Vagina (tissue), 2 donors: ENCODE measurements around the gene RPIA. TPM values are rescaled to one million over a fixed set of nuclear protein-coding genes. Genes with fewer than 3 reads are reported as not detected.
"Not testable (repeated sequence)": the region's sequence is repeated elsewhere in the genome, so short reads cannot be mapped to it uniquely, and the experiment has no call there.

Source experiments
- DNase-seq, 2 donors: peaks; one replicate each; pipeline ENCODE4 v3.0.0-alpha.2; 2017; ENCODE audit errors: extremely low spot score in 2 of 2
- H3K27ac ChIP-seq: fragments of 200-600 bp; sonication (generic); one replicate; pipeline ENCODE4 v1.5.1; 2019
- H3K27me3 ChIP-seq: fragments of 200-600 bp; sonication (generic); one replicate; pipeline ENCODE4 v1.5.1; 2019
- H3K36me3 ChIP-seq, 2 donors: fragments of 200-600 bp; sonication (generic); one replicate each; pipeline ENCODE4 v1.5.1; 2017 to 2019
- H3K4me1 ChIP-seq: fragments of 200-600 bp; sonication (generic); one replicate; pipeline ENCODE4 v1.5.1; 2019
- H3K4me3 ChIP-seq, 2 donors: fragments of 200-600 bp; sonication (generic); 1 replicate in 1 of 2; 2 replicates in 1 of 2; pipeline ENCODE4 v1.5.1; 2016 to 2019
- H3K9me3 ChIP-seq: fragments of 200-600 bp; sonication (generic); one replicate; pipeline ENCODE4 v1.5.1; 2019
- CTCF ChIP-seq, 3 experiments: fragments of 450-650 bp in 2 of 3; fragments of 200-600 bp in 1 of 3; sonication (generic) in 1 of 3; IDR thresholded peaks; one replicate each; pipeline ENCODE4 v1.5.1; 2017 to 2019; ENCODE audit warnings: antibody characterized with exemption in 3 of 3, mild to moderate bottlenecking in 2 of 3, moderate library complexity in 2 of 3
- POLR2A ChIP-seq, 2 donors: fragments of 450-650 bp; IDR thresholded peaks; one replicate each; pipeline ENCODE4 v1.6.1; 2017; ENCODE audit warnings: antibody characterized with exemption in 2 of 2, mild to moderate bottlenecking in 2 of 2, moderate library complexity in 2 of 2
- POLR2AphosphoS5 ChIP-seq, 2 donors: sonication (generic); formaldehyde crosslinking; IDR thresholded peaks; one replicate each; pipeline ENCODE4 v1.9.0; 2017; ENCODE audit warnings: antibody characterized with exemption in 2 of 2, mild to moderate bottlenecking in 2 of 2, low read depth in 1 of 2; ENCODE audit not compliant: insufficient read depth in 1 of 2
- intact Hi-C: fragments of 100-400 bp; cut with DNase I; formaldehyde crosslinking; loops from one replicate; pipeline ENCODE4 v1.15.1; 2023
- total RNA-seq: library from RNA; depleted of rRNA; stranded (reverse); fragments of >200 nt; gene quantifications from one replicate; pipeline ENCODE4 v1.2.3, GENCODE V29; 2016

RPIA gene
- total RNA-seq, 1 donor from 2014 or later = 10.8 TPM

- Histone ChIP-seq H3K4me3 (no peak overlapping the region), H3K27ac (no peak overlapping the region), H3K36me3 (peaks cover 0 to 14% of the 10 kb centered on the region in 2 donors), H3K9me3 (peaks cover 5% of the 10 kb centered on the region), H3K27me3 (no peaks in the 10 kb centered on the region), H3K4me1 (no peaks in the 10 kb centered on the region)
- no peak for DNase-seq
- intact Hi-C loops = no loop called here
- TF ChIP-seq CTCF (IDR thresholded peaks at IDR 0.05) (no peak), POLR2A (IDR thresholded peaks at IDR 0.05) (no peak), POLR2AphosphoS5 (IDR thresholded peaks at IDR 0.05; ENCODE audit: insufficient read depth in 1 of 2, low read depth in 1 of 2) (no peak)
Observed at GRCh38 chr2:88755836-88756235, 64.4 kb downstream of the RPIA start.

- intact Hi-C loops = no loop called here
- H3K36me3 ChIP-seq = peaks cover 0 to 4% of the 10 kb centered on the region in 2 donors
Observed at GRCh38 chr2:88757025-88757424, 65.6 kb downstream of the RPIA start.

DNA sequence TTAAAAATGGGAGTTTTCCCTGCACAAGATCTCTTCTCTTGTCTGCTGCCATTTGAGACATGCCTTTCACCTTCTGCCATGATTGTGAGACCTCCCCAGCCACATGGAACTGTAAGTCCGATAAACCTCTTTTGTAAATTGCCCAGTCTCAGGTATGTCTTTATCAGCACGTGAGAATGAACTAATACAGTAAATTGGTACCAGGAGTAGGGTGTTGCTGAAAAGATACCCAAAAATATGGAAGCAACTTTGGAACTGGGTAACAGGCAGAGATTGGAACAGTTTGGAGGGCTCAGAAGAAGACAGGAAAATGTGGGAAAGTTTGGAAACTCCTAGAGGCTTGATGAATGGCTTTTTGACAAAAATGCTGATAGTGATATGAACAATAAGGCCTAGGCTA, 67.2 kb downstream of the RPIA start:
- H3K4me1 ChIP-seq, H3K9me3 ChIP-seq, H3K4me3 ChIP-seq, DNase-seq, H3K27me3 ChIP-seq, intact Hi-C loops, H3K36me3 ChIP-seq, H3K27ac ChIP-seq: not testable (repeated sequence)

More at GRCh38 chr2:88757025-88757424, 65.6 kb downstream of the RPIA start:
- no peaks in the 10 kb centered on the region for H3K4me1 ChIP-seq
- H3K9me3 ChIP-seq = peaks cover 5% of the 10 kb centered on the region
- TF ChIP-seq CTCF (IDR thresholded peaks at IDR 0.05) (no peak), POLR2AphosphoS5 (IDR thresholded peaks at IDR 0.05; ENCODE audit: insufficient read depth in 1 of 2, low read depth in 1 of 2) (no peak), POLR2A (IDR thresholded peaks at IDR 0.05) (no peak)
- no peak for DNase-seq
- no peak overlapping the region for H3K4me3 ChIP-seq
- no peaks in the 10 kb centered on the region for H3K27me3 ChIP-seq
- no peak overlapping the region for H3K27ac ChIP-seq

DNA sequence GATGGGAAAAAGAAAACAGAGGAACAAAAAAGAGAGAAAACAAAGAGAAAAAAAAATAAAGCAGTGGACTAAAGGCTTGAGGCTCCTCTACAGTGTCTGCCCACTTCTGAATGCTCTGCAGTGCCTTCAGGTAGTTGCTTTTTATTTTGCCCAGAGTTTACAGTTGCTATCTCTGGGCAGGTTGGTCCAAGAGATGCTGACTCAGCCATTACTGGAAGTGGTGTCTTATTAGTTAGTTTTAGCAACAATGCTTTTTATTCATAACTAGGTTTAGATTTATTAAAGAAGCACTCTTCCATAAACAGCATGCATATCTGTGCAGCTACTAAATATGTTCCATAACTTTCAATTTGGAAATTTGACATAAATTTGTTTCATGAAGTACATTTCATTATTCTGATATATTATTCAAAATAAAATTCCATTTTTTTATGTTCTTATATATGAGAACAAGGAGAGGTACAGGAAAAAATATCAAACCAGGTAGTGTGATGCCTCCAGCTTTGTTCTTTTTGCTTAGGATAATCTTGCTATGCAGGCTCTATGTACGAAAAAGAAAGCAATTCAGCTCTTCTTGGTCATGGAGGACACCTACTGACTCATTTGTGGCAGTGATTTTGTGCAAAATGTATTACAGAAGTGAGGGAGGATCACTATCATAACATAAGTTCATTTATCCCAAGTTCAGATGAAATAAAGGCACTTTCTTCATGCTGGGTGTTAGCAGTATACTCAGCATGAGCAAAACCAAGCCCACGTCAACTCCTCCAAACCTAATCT, 69.5 kb downstream of the RPIA start:
- TF ChIP-seq POLR2AphosphoS5 (IDR thresholded peaks at IDR 0.05; ENCODE audit: insufficient read depth in 1 of 2, low read depth in 1 of 2) (no peak), CTCF (IDR thresholded peaks at IDR 0.05) (no peak), POLR2A (IDR thresholded peaks at IDR 0.05) (no peak)
- peaks cover 5% of the 10 kb centered on the region for H3K9me3 ChIP-seq
- DNase-seq = no peak
- H3K27ac ChIP-seq = no peak overlapping the region
- H3K27me3 ChIP-seq = no peaks in the 10 kb centered on the region
- intact Hi-C loops = no loop called here
- no peaks in the 10 kb centered on the region for H3K36me3 ChIP-seq
- peaks cover 10% of the 10 kb centered on the region for H3K4me1 ChIP-seq
- H3K4me3 ChIP-seq = no peak overlapping the region

- H3K9me3 ChIP-seq = peaks cover 4% of the 10 kb centered on the region
- no peak for DNase-seq
- H3K36me3 ChIP-seq = no peaks in the 10 kb centered on the region
- H3K4me1 ChIP-seq = peaks cover 10% of the 10 kb centered on the region
- TF ChIP-seq POLR2AphosphoS5 (IDR thresholded peaks at IDR 0.05; ENCODE audit: insufficient read depth in 1 of 2, low read depth in 1 of 2) (no peak), POLR2A (IDR thresholded peaks at IDR 0.05) (no peak), CTCF (IDR thresholded peaks at IDR 0.05) (no peak)
- no peak overlapping the region for H3K27ac ChIP-seq
- intact Hi-C loops = no loop called here
- no peak overlapping the region for H3K4me3 ChIP-seq
- no peaks in the 10 kb centered on the region for H3K27me3 ChIP-seq
Observed at GRCh38 chr2:88764141-88764849, 72.8 kb downstream of the RPIA start.
